ENCODE data around the gene SEPTIN5.

The SEPTIN5 gene

GRCh38 chr22:19705181-19705934, 8.9 kb upstream of the SEPTIN5 start:
- no peak for DNase-seq (ENCODE audit: low read depth in 2 of 2)

- no peak for DNase-seq (ENCODE audit: low read depth in 2 of 2)
Observed at GRCh38 chr22:19706661-19707151, 7.6 kb upstream of the SEPTIN5 start.

DNA sequence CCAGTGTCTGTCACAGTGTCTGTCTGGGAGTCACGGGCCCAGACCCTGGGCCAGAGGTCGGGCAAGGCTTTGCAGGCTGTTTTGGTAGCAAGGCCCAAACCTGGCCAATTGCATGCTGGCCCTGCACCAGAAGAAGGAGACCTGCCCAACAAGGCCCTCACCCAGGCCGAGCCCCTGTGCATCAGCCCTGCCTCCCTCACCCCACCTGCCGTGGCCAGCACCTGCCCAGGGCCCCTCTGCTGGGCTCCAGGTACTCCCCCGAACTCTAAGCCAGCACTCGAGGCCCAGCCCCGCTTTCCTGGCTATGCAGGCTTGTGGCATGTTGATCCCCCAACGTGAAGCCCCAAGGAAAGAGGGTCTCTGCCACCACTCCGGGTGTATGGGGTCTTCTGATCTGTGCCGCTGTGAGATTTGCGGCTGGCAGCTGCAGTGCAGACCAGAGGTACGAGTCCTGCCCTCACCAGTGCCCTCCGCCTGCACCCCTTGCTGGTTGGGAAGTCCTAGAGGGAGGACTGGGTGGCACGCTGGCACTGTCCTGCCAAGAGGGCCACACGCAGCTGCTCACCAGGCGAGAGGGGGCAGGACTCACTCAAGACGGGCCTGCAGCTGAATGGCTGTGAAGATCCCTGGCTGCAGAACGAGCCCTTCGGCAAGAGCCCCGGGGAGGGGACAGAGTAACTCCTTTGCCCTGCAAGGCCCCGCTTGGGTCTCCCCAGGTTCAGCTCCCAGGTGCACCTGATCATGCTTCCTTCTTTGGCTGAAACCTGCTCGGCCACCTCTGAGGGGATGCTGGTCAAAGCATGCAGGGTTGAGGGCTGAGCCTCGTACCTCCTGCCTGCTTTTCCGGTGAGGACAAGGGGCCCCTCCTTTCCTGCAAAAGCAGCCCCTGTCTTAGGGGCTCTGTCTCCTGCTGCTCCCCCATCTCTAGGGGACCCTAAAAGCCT, 6.7 kb upstream of the SEPTIN5 start:
- no peak for DNase-seq (ENCODE audit: low read depth in 2 of 2)

DNA sequence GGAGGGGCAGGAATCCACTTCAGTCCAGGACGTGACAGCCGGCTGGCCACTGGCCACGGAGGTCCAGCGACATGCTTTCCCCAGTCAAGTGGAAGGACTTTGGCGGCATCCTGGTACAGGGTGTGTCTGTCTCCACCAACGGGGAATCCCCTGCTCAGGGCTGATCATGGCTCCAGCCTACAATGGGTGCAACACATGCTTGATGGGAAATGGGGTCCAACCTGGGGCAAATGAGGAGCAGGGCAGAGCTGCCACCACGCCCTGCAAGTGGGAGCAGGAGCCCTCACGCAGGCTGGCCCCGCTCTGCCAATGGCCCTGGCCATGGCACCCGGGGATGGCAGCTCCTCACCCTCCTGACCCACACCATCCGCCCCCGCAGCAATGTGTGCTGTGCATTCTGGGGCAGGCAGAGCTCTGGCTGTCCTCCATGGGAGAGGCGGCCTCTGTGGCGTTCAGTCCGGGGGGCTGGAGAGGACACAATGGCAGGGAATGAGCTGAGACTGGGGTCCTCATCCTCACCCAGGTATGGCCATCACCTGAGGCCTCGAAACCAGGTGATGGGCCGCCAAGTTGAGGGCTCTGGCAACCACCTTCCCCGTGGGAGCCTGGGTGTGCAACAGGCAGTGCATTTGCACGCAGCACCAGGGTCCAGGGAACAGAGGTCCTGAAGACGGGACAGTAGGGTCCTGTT, 5.8 kb upstream of the SEPTIN5 start:
- DNase-seq (ENCODE audit: low read depth in 2 of 2), result no peak

GRCh38 chr22:19709063-19709769, 5.1 kb upstream of the SEPTIN5 start:
- DNase-seq (ENCODE audit: low read depth in 2 of 2), result no peak

- DNase-seq (ENCODE audit: low read depth in 2 of 2), result no peak
Observed at GRCh38 chr22:19710020-19710768, 4.1 kb upstream of the SEPTIN5 start.

- no peak for DNase-seq (ENCODE audit: low read depth in 2 of 2)
Observed at GRCh38 chr22:19710769-19711106, 3.6 kb upstream of the SEPTIN5 start.

GRCh38 chr22:19713245-19713644, 1.1 kb upstream of the SEPTIN5 start:
- no peak for DNase-seq (ENCODE audit: low read depth in 2 of 2)

DNA sequence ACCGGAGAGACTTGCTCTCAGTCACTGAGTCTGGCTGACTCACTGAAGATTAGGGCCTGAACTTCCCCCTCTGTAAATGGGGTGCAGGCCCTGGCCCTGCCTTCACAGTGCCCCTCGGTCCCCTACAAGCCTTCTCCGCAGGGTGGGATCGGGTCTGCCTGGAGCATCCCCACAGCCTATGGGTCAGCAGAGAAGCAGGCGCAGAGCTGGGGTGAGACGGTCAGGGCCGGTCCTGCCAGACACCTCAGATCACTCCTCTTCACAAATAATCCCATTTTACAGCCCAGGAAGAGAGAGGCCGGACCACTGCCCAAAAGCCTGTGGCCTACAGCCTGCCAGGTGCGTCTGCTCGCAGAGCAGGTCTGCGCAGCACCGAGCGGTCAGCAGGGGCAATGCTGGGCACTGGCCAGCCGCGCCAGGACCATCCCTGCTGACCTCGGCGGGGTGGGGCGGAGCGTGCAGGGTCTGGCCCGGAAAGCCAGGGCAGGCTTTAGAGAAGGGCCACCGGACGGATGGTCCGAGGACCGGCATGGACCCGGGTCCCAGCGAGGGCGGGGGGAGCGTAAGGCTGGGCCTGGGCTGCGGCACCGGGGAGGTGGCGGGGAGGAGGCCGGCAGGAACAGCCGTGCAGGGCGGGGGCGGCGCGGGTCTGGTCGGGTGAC, 522 bp upstream of the SEPTIN5 start:
- no peak for DNase-seq (ENCODE audit: low read depth in 2 of 2)

DNA sequence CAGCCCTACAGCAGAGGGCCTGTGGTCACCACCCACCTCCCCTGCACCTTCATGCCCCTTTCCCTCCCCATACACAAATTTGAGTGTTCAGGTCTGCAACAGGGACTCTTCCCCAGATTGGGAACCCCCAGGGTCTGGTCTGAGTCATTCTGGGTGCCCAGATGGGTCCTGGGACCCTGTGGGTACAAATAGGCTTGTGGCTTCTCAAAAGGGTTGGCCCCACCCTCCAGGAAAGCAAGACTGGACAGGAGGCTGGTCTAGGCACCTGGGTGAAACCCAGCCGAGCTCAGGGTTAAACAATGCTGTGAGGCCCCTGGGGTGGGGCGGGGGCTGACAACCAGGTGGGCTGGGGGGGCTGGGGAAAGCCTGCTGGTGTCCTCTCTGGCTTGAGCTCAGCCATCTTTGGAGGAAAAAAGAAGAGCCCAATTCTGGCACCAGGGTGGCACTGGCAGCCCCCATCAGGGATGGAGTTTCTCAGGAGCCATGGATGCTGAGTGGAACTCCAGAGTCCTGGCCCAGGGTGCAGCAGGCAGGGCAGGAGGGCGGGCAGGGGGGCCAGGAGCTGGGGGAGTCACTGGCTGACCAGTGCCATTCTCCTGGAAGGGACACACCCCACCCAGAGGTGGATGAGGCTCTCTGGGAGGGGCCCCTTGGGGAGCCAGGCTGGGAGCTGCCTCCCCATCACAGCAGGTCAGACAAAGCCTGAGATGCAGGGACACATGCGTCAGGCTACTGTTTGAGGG, 1.1 kb downstream of the SEPTIN5 start:
- DNase-seq (ENCODE audit: low read depth in 2 of 2), result no peak

DNA sequence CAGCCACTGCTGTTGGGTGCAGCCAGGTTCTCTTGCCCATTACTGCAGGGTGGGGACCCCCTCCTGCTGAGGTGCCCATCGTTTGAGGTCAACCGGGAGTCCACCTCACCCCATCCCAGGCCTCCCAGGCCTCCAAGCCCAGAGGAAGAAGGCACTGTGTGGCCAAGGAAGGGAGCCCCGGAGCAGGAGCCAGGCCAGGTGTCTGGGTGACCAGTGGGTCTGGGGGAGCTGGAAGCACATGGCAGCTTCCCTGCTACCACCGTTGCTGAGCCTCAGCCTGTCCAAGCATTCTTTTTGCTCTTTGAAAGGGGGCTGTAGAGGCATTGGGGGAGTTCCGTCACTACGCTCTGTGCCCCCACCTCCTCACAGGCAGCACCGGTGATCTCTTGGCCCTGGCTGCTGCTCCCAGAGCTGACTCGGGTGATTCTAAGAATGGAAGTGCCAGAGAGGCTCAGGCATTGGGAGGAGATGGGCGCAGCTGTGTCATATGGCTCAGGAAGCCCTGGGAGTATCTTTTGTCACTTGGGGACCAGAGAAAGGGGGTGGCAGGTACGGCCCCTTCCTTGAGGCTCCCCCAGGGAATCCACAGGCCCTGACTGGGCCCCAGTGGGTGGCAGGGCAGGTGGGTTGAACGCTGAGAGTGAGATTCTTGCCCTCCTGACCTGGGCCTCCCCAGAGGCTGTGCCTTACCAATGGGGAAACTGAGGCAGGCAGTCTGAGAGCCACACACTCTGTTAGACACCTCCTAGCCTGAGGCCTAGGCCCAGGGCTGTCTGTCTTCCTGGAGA, 1.9 kb downstream of the SEPTIN5 start:
- no peak for DNase-seq (ENCODE audit: low read depth in 2 of 2)

DNA sequence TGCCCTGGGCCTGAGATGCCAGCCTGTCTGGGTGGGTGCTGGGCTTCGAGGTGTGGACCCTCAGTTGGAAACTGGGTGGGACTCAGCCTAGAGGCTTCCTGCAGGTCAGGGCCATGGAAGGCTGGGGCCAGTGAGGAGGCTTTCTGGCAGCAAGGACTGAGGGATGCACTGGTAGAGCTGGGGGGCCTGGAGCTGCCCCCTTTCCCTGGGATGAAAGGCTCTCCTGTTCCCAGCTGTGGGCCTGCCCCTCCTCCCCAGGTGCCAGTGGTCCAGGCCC, 2.5 kb downstream of the SEPTIN5 start:
- DNase-seq (ENCODE audit: low read depth in 2 of 2), result no peak

GRCh38 chr22:19717181-19717580, 2.9 kb downstream of the SEPTIN5 start:
- no peak for DNase-seq (ENCODE audit: low read depth in 2 of 2)

DNA sequence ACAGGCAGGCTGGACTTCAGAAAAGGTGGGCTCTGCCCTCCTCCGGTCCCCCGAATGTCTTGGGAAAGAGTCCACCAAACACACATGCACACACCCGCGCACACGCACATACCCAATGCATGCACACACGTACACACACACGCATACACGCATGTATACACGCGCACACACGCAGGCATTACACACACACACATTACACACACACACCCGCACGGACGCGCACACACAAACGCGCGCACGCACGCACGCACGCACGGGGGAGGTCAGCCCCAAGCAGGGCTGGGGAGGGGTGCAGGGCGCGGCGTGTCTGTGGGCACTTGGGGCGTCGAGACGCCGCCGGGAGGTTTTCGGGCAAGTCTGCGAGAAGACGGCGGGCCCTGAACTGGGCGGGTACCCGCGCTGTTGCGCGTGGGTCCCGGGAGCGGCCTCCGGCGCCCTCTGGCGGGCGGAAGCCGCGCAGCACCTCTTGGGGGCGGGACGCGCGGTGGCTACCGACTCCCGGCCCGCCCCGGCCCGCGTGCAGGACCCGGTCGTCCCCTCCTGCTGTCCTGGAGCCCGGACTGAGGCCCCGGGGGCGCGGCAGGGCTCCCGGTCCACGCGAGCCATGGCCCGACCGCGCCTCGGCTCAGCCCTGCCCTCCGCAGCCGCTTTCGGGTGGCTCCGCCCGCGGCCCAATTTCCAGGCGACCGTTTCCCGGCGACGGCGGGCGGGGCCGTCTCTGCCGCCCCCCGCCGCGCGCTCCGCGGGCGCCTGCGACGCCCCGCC, 3.6 kb downstream of the SEPTIN5 start:
- DNase-seq (ENCODE audit: low read depth in 2 of 2), result peak; percentile 66 to 68

DNA sequence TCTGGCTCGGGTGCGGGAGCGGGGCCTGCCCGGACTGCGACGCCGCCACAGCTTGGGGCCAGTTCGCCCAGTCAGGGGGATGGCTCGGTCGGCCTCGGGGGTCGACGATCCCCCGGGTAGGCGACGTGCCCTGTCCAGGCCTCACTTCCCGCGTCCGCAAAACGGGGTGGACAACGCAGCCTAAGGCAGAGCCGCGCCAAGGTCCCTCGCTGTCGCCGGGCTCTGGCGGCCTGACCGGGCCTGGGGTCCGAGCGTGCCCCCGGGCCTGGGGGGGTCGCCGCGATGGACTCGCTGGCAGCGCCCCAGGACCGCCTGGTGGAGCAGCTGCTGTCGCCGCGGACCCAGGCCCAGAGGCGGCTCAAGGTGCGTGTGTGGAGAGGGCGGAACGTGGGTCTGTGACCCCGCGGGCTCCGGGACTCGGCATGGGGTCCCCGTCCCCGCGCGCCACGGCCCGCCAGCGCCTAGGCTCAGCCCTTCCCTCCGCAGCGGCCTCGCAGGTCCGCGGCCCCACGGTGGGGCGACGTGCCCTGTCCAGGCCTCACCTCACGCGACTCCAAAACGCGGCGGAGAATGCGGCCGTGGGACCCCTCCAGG, 4.2 kb downstream of the SEPTIN5 start:
- DNase-seq (ENCODE audit: low read depth in 2 of 2), result no peak

DNA sequence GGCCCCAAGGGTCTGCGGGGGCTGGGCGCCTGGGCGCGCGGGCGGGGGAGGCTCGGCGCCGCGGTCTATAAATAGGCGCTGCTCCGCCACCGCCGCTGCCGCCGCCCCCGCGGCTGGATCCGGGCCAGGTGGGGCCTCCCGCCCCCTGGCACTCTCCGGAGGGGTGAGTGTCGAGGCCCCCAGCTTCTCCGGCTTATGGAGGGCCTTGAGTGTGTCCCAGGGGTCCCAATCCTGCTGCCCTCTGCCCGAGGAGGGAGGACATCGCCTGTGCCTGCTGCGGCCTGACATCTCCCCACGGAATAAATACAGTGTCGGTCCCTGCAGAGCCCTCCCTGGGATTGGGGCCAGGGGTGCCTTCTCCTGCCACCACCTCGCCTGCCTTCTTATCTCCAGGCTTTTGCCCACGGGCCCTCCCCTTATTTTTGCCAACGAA, 4.8 kb downstream of the SEPTIN5 start:
- no peak for DNase-seq (ENCODE audit: low read depth in 2 of 2)

- no peak for DNase-seq (ENCODE audit: low read depth in 2 of 2)
Observed at GRCh38 chr22:19719488-19720021, 5.3 kb downstream of the SEPTIN5 start.

Data from stimulated activated CD8-positive, alpha-beta memory T cell treated with anti-CD3 and anti-CD28 coated beads, Interleukin-7, amount 100 ng/mL, for 1 hour (primary cell).